ENCODE measurements around the gene WNK2. TPM values are rescaled to one million over a fixed set of nuclear protein-coding genes. Genes with fewer than 3 reads are reported as not detected.

WNK2 gene
- total and polyA plus RNA-seq, 12 donors: 1.1 to 17.6 (median 8.4) TPM

DNA sequence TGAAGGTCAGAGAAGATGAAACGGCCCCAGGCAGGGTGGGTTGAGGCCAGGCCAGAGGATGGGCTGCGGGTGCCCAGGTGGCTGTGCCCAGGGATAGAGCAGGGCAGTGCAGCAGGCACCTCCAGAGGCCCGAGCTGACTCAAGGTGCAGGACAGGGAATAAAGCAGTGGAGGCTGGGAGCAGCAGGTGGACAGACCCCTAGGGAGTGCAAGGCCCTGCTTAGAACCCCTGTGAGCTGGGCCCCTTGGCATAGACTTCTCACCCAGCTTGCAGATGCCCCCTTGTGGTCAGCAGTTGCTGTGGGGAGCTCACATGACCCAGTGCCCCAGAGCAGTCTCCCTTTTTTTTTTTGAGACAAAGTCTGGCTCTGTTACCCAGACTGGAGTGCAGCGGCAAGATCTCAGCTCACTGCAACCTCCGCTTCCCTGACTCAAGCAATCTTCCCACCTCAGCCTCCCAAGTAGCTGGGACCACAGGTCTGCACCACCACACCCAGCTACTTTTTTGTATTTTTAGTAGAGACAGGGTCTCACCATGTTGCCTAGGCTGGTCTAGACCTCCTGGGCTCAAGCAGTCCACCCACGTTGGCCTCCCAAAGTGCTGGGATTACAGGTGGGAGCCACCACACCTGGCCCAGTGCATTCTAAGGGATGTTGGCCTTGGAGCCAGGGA lies 118.8 kb downstream of the WNK2 start:
- H3K27ac ChIP-seq: no peak overlapping the region
- no peak overlapping the region for H3K4me3 ChIP-seq
- intact Hi-C loops (cut with DNase I): loop anchor here (5.0 to 10.0 kb wide), 4 partner anchors 140 to 298 kb away; no protein-coding TSS in a partner anchor
- H3K27me3 ChIP-seq: no peaks in the 10 kb centered on the region
- H3K36me3 ChIP-seq (replicated peaks in 1 of 2): no peaks in the 10 kb centered on the region
- WGBS, 4 donors: 69 to 83% (median 81%) methylated on average over 6 of the region's 6 CpGs
- TF ChIP-seq POLR2A (IDR thresholded peaks at IDR 0.05): no peak
- TF ChIP-seq, protein P1, sequence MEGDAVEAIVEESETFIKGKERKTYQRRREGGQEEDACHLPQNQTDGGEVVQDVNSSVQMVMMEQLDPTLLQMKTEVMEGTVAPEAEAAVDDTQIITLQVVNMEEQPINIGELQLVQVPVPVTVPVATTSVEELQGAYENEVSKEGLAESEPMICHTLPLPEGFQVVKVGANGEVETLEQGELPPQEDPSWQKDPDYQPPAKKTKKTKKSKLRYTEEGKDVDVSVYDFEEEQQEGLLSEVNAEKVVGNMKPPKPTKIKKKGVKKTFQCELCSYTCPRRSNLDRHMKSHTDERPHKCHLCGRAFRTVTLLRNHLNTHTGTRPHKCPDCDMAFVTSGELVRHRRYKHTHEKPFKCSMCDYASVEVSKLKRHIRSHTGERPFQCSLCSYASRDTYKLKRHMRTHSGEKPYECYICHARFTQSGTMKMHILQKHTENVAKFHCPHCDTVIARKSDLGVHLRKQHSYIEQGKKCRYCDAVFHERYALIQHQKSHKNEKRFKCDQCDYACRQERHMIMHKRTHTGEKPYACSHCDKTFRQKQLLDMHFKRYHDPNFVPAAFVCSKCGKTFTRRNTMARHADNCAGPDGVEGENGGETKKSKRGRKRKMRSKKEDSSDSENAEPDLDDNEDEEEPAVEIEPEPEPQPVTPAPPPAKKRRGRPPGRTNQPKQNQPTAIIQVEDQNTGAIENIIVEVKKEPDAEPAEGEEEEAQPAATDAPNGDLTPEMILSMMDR (IDR thresholded peaks at IDR 0.05): peak; percentile 42 to 62 (median 60)
- DNase-seq: peak; percentile 54 to 81 (median 74)
- H3K4me1 ChIP-seq (replicated peaks in 1 of 2): no peaks in the 10 kb centered on the region
- H3K9me3 ChIP-seq (replicated peaks in 1 of 3): no peaks in the 10 kb centered on the region

DNA sequence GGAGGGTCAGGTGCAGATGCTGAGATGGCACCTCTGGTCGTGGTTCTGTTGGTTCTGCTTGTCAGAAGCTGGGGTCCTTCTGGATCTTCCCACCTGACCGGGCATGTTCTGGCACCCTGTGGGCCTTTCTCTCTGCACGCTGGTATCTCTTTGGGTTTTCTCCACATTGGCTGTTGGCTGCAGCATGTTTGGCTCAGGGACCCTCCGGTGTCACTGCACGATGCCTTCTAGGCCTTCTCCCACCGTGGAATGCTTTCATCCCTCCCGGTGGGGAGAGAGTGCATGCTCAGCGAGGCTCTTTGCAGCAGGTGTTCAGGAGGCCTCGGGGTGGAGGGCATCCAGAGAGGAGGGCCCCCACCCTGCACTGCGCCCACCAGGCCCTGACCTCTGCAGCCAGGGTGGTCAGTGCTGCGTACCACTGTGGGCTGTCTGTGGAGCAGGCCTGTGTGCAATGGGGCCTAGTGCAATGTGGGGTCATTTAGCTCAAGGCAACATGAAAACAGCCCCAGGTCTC lies 119.4 kb downstream of the WNK2 start:
- DNase-seq: peak in 3 of 7 donors; percentile 8 to 44 (median 13)

DNA sequence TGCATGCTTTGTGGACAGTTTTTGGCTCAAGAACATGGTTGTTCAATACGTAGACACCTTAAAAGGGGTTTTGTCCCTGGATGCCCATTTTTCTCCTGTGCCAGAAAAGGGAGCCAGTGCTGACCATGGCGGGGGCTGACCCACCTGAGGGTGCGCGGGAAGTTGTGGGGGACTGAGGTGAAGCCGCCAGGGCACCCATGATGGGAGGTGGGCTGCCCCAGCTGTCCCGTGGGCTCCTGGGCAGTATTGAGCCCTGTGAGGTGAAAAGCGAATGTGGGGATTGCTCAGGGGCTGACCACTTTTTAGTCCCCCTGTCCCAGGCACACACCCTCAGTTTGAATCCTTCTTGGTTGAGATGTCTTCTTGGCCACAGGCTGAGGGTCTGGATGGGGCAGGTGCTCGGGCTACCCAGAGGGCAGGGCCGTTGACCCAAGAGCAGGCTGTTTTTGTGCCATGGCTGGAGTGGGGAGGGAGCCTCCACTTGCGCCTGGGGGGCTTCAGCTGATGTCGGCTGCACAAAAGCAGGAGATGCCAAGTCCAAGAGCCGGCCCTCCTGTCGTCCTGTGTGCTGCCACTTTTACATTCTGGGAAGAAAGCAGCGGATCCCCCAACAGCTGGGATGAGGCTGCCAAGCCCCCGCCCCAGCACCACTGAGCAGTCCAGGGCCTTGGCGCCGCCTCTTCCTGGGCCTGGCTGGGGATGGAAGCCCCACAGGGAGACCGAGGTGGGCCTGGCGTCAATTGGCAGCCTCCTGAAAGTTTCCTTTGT lies 120.1 kb downstream of the WNK2 start:
- Histone ChIP-seq H3K27me3 (no peaks in the 10 kb centered on the region), H3K4me3 (no peak overlapping the region), H3K36me3 (replicated peaks in 1 of 2) (no peaks in the 10 kb centered on the region), H3K9me3 (replicated peaks in 1 of 3) (no peaks in the 10 kb centered on the region), H3K4me1 (replicated peaks in 1 of 2) (no peaks in the 10 kb centered on the region), H3K27ac (no peak overlapping the region)
- 87 to 94% (median 90%) methylated on average over 9 to 19 of the region's 19 CpGs for WGBS, 4 donors
- peak in 2 of 7 donors; percentile 9 to 13 for DNase-seq
- TF ChIP-seq POLR2A (IDR thresholded peaks at IDR 0.05): no peak
- TF ChIP-seq, protein P1 (IDR thresholded peaks at IDR 0.05): no peak
- intact Hi-C loops (cut with DNase I): loop anchor here (5.0 to 10.0 kb wide), 4 partner anchors 142 to 299 kb away; no protein-coding TSS in a partner anchor

More for the DNA sequence above, 119.4 kb downstream of the WNK2 start:
- Histone ChIP-seq H3K4me3 (no peak overlapping the region), H3K27ac (no peak overlapping the region), H3K9me3 (replicated peaks in 1 of 3) (no peaks in the 10 kb centered on the region), H3K27me3 (no peaks in the 10 kb centered on the region), H3K36me3 (replicated peaks in 1 of 2) (no peaks in the 10 kb centered on the region), H3K4me1 (replicated peaks in 1 of 2) (no peaks in the 10 kb centered on the region)
- TF ChIP-seq, protein P1 (IDR thresholded peaks at IDR 0.05): no peak
- TF ChIP-seq POLR2A (IDR thresholded peaks at IDR 0.05): no peak
- WGBS, 4 donors: 89 to 97% (median 94%) methylated on average over 4 to 11 of the region's 11 CpGs
- intact Hi-C loops (cut with DNase I): loop anchor here (5.0 to 10.0 kb wide), 4 partner anchors 141 to 299 kb away; no protein-coding TSS in a partner anchor

All from adrenal gland (tissue), 12 donors.